MM.1S (cell line): ENCODE data around the gene CD101.

Experiments used
- CTCF ChIP-seq: fragments of 300-600 bp; sonication (generic); IDR thresholded peaks from 2 replicates; pipeline ENCODE4 v1.5.1; 2016; ENCODE audit warnings: antibody characterized with exemption, low read length, mixed read lengths
- EZH2phosphoT487 ChIP-seq: fragments of 300-600 bp; sonication (generic); IDR thresholded peaks from 2 replicates; pipeline ENCODE4 v1.6.1; 2018; ENCODE audit warnings: antibody characterized with exemption, low read length

GRCh38 chr1:117009132-117009531, 7.6 kb downstream of the CD101 start:
- TF ChIP-seq CTCF (no peak), EZH2phosphoT487 (no peak)
